WTC11 (cell line): ENCODE measurements around the gene COL4A2. TPM values are rescaled to one million over a fixed set of nuclear protein-coding genes. Genes with fewer than 3 reads are reported as not detected.

Experiments used
- ATAC-seq: fragments of 200-7000 bp; cut with Tn5 transposase; 2 replicates; pipeline ENCODE4 v1.10.0; 2021; ENCODE audit warnings: mild to moderate bottlenecking, moderate library complexity
- CTCF ChIA-PET: fragments of 300-600 bp; sonication (Branson Sonifier 250); formaldehyde crosslinking; loops from one replicate; lab custom pipeline; 2021; ENCODE audit warnings: antibody characterized with exemption; lab: Charles Lee
- POLR2A ChIA-PET: fragments of 350-600 bp; sonication (Branson Sonifier 250); formaldehyde crosslinking; loops from one replicate; lab custom pipeline; 2021; ENCODE audit warnings: antibody characterized with exemption; lab: Charles Lee
- DNase-seq: peaks from one replicate; pipeline ENCODE4 v3.0.0; 2021; ENCODE audit warnings: low spot score
- H3K27ac Mint-ChIP-seq: 2 replicates; pipeline ENCODE4 v1.8.0; 2021; ENCODE audit warnings: mixed read lengths
- H3K27me3 Mint-ChIP-seq: 2 replicates; pipeline ENCODE4 v1.8.0; 2021; ENCODE audit warnings: low read depth, mild to moderate bottlenecking, moderate library complexity, mixed read lengths
- H3K36me3 Mint-ChIP-seq: 2 replicates; pipeline ENCODE4 v1.8.0; 2021; ENCODE audit warnings: mixed read lengths
- H3K4me1 Mint-ChIP-seq: 2 replicates; pipeline ENCODE4 v1.8.0; 2022; ENCODE audit warnings: mixed read lengths
- H3K4me3 Mint-ChIP-seq: 2 replicates; pipeline ENCODE4 v1.8.0; 2021; ENCODE audit warnings: mild to moderate bottlenecking, moderate library complexity, mixed read lengths
- H3K9me3 Mint-ChIP-seq: 2 replicates; pipeline ENCODE4 v1.8.0; 2021; ENCODE audit warnings: mixed read lengths
- ATF6 ChIP-seq: sonication (generic); formaldehyde crosslinking; IDR thresholded peaks from 2 replicates; pipeline ENCODE4 v1.8.1; 2023; ENCODE audit warnings: mild to moderate bottlenecking, missing genetic modification reagents
- E2F4 ChIP-seq: sonication (generic); formaldehyde crosslinking; IDR thresholded peaks from 2 replicates; pipeline ENCODE4 v1.8.1; 2022; ENCODE audit warnings: low read depth, mild to moderate bottlenecking, moderate library complexity, missing genetic modification reagents, borderline replicate concordance
- FOXK1 ChIP-seq: sonication (generic); formaldehyde crosslinking; IDR thresholded peaks from 2 replicates; pipeline ENCODE4 v1.8.0; 2022; ENCODE audit warnings: mild to moderate bottlenecking, moderate library complexity, missing genetic modification reagents
- HMGXB4 ChIP-seq: sonication (generic); formaldehyde crosslinking; IDR thresholded peaks from 2 replicates; pipeline ENCODE4 v1.8.1; 2023; ENCODE audit warnings: mild to moderate bottlenecking, moderate library complexity, missing genetic modification reagents
- MAX ChIP-seq: sonication (generic); formaldehyde crosslinking; IDR thresholded peaks from 2 replicates; pipeline ENCODE4 v1.8.0; 2022; ENCODE audit warnings: mild to moderate bottlenecking, missing genetic modification reagents
- RELA ChIP-seq: sonication (generic); formaldehyde crosslinking; IDR thresholded peaks from 2 replicates; pipeline ENCODE4 v1.8.1; 2022; ENCODE audit warnings: missing genetic modification reagents, mild to moderate bottlenecking, borderline replicate concordance
- TEAD1 ChIP-seq: sonication (generic); formaldehyde crosslinking; IDR thresholded peaks from 2 replicates; pipeline ENCODE4 v1.8.0; 2022; ENCODE audit warnings: mild to moderate bottlenecking, missing genetic modification reagents
- ZNF121 ChIP-seq: sonication (generic); formaldehyde crosslinking; IDR thresholded peaks from 2 replicates; pipeline ENCODE4 v1.8.0; 2023; ENCODE audit warnings: missing genetic modification reagents
- ZNF317 ChIP-seq: sonication (generic); formaldehyde crosslinking; IDR thresholded peaks from 2 replicates; pipeline ENCODE4 v1.8.1; 2023; ENCODE audit warnings: low read depth, mild to moderate bottlenecking, moderate library complexity, missing genetic modification reagents, borderline replicate concordance
- total RNA-seq: library from RNA; stranded (reverse); gene quantifications from 3 replicates; pipeline ENCODE4 v1.2.3, GENCODE V29; 2021

Gene COL4A2
- total RNA-seq, 1 experiment from 2014 or later: 109 TPM

- TF ChIP-seq TEAD1 (CRISPR knock-in tag) (no peak), FOXK1 (CRISPR knock-in tag) (no peak), ATF6 (no peak)
Observed at GRCh38 chr13:110339975-110340550, 33.0 kb downstream of the COL4A2 start (continued).

- H3K4me1 Mint-ChIP-seq: peaks cover 38% of the 10 kb centered on the region
- H3K27me3 Mint-ChIP-seq: no peaks in the 10 kb centered on the region
- ATAC-seq: peak; percentile 41
- ChIA-PET CTCF (interaction anchor here (1.4 to 3.2 kb wide), 3 partner anchors 11 to 22 kb away, joined by 3 to 16 read pairs (median 8); no protein-coding TSS in a partner anchor), POLR2A (interaction anchor here (0.7 to 1.5 kb wide), 2 partner anchors 31 to 34 kb away, joined by 3 to 4 read pairs; partner anchors contain the start of genes COL4A1 and COL4A2)
- no peak for DNase-seq
- peaks cover 4% of the 10 kb centered on the region for H3K9me3 Mint-ChIP-seq
- peak overlapping the region; percentile 78 for H3K27ac Mint-ChIP-seq
- TF ChIP-seq MAX (CRISPR knock-in tag): no peak
- no peaks in the 10 kb centered on the region for H3K36me3 Mint-ChIP-seq
- no peak overlapping the region for H3K4me3 Mint-ChIP-seq
Observed at GRCh38 chr13:110340812-110341444, 33.8 kb downstream of the COL4A2 start.

- ATAC-seq: no peak; the same call in 1 of the 2 replicates
- DNase-seq: no peak
- Mint-ChIP-seq H3K4me1 (peaks cover 38% of the 10 kb centered on the region), H3K27ac (peak overlapping the region; percentile 25), H3K36me3 (no peaks in the 10 kb centered on the region), H3K9me3 (peaks cover 4% of the 10 kb centered on the region), H3K4me3 (no peak overlapping the region), H3K27me3 (no peaks in the 10 kb centered on the region)
- POLR2A ChIA-PET: no interaction called here
- CTCF ChIA-PET: interaction anchor here (1.4 to 3.2 kb wide), 3 partner anchors 11 to 21 kb away, joined by 3 to 16 read pairs (median 8); no protein-coding TSS in a partner anchor
- no peak for TF ChIP-seq E2F4 (CRISPR knock-in tag)
- TF ChIP-seq RELA (CRISPR knock-in tag): no peak
- no peak for TF ChIP-seq ZNF121 (CRISPR knock-in tag)
- no peak for TF ChIP-seq HMGXB4 (CRISPR knock-in tag)
Observed at GRCh38 chr13:110341445-110342244, 34.6 kb downstream of the COL4A2 start.

GRCh38 chr13:110342474-110342873, 35.4 kb downstream of the COL4A2 start:
- ATAC-seq: no peak
- Mint-ChIP-seq H3K9me3 (peaks cover 4% of the 10 kb centered on the region), H3K36me3 (no peaks in the 10 kb centered on the region), H3K4me3 (no peak overlapping the region), H3K27ac (no peak overlapping the region), H3K27me3 (no peaks in the 10 kb centered on the region), H3K4me1 (peaks cover 38% of the 10 kb centered on the region)
- no peak for DNase-seq
- no peak for TF ChIP-seq ZNF317 (CRISPR knock-in tag)
- ChIA-PET POLR2A (no interaction called here), CTCF (interaction anchor here (3.2 kb wide), 1 partner anchor 10 kb away, joined by 16 read pairs; no protein-coding TSS in a partner anchor)
